NCI-H1694 (cell line): ENCODE results near the gene SNRPA1.
"Not testable (repeated sequence)": the region's sequence is repeated elsewhere in the genome, so short reads cannot be mapped to it uniquely, and the experiment has no call there.

Source experiments
- DNase-seq: peaks from one replicate; lab custom pipeline; 2025; lab: John Stamatoyannopoulos, UW

SNRPA1 gene

DNA sequence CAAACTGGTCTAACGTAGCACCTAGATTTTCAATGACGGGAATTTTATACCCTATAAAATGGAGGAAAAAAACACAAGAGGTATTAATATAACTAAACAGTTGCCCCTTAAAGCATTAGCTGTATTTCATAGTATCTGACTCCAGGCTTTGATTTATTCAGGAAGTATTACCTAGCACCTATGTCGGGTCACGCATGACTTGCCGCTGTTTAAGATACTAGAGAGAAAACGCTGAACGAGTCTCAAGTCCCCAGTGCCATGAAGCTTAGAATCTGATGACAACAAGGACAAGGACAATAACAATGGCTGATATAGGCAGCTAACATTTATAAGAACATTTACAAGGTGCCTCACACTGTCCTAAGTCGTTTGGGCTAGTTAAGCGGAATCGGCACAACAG, 1.9 kb downstream of the SNRPA1 start:
- no peak for DNase-seq

DNA sequence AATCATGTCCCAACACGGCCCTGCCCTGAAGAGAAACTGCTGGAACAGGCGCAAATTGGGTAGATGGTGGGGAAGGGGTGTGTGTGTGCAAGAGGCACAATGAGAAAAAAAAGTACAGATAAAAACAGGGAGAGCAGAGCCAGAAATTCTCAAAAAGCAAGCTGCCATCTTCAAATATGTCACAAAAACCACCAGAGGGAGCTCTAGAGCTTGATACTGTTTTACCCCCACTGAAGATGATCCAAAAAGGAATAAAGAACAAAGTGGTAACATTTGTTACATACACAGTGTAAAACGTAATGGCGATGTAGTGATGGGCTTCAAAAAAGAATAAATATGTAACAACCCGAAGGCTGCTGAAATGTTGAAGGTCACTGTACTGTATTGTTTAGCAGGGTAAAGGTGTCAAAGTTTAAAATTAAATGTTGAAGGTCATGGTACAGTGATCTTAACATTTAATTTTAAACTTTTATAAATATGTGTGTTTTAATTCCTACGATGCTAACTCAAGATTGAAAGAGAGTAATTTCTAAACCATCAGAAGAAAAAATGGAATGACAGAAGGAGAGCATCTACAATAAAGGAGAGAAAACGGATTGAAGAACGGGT, 6.0 kb downstream of the SNRPA1 start:
- DNase-seq, result peak; percentile 26

- not testable (repeated sequence) for DNase-seq
Observed at GRCh38 chr15:101287342-101287741, 7.7 kb downstream of the SNRPA1 start.

DNA sequence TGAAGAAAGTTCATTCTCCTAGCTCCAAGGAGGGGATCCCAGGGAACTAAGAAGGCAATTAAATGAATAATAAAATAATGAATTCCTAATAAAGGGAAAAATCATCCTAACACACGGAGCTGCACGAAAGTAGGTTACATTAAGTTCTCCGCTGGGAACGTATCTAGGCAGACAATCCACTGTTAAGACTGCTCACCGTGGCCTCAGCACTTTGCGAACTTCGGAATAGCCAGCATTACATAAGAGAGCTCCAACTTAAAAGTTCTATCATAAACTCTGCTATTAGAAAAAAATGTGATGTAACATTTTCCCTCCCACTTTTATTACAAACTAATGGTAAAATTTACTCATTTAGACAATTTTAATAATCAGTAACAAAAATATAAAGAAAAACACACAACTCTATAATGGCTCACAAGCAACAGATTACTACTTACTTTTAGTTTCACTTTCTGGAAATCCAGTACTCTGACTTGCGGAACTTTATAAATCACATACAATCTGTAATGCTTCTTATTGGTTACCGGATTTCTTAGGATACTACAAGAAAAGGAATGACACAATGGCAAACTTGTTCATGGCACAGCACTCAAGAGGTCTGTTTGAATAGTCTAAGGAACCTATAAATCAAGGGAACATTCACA, 8.5 kb downstream of the SNRPA1 start:
- no peak for DNase-seq

DNA sequence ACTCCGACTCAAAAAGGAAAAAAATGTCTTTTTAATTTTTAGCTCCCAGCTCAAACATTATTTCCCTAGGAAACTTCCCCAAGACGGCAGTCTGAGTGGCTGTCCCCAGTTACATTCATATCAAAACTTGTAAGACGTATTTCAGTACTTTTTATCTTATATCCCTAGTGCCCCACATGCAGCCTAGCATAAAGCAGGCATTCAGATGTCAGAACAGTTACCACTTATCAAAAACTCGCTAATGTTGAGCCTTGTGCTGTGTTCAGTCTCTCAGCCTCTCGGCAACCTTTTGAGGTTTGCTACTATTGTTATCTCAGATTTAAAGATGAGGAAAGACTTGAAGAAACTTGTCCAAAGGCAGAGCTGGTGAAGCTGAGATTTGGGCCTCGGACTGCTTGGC, 11.1 kb downstream of the SNRPA1 start:
- no peak for DNase-seq

- DNase-seq, result no peak
Observed at GRCh38 chr15:101280007-101280406, 15.0 kb downstream of the SNRPA1 start.

DNA sequence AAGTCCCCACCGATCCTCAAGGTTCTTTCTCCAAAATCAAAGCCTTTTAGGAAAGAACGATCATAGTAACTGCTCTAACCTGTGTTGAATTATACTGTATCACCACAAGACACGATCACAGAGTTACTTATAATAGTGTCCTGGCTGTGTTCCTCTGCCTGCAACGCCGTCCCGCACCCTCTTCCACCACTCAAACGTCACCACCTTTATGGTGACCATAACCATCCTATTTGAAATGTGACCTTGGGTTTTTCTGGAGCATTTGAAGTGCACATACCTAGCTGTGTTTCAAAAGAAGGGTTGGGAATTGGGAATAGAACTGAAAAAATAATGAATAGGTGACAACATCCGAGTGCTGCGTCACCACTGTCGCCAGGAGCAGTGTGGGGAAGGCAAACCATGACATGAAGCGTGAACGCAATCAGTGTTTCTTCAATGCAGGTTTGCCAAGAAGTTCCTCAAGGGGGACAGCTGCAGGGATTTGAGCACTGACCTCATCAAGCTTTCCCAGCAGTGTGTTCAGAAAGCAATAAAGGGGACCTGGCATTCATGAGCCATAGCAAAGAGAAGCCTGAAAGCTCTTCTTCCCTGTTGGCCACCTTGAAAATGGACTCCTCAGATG, 17.0 kb downstream of the SNRPA1 start:
- DNase-seq, result no peak

- DNase-seq, result peak; percentile 50
Observed at GRCh38 chr15:101277038-101277822, 17.8 kb downstream of the SNRPA1 start, which contains the start of gene SELENOS. SELENOS (minus strand) TSS chr15:101277485; CDS start chr15:101277417, 68 bp downstream.

- no peak for DNase-seq
Observed at GRCh38 chr15:101276501-101277037, 18.5 kb downstream of the SNRPA1 start.

- DNase-seq, result no peak
Observed at GRCh38 chr15:101275018-101275417, 20.0 kb downstream of the SNRPA1 start.

DNA sequence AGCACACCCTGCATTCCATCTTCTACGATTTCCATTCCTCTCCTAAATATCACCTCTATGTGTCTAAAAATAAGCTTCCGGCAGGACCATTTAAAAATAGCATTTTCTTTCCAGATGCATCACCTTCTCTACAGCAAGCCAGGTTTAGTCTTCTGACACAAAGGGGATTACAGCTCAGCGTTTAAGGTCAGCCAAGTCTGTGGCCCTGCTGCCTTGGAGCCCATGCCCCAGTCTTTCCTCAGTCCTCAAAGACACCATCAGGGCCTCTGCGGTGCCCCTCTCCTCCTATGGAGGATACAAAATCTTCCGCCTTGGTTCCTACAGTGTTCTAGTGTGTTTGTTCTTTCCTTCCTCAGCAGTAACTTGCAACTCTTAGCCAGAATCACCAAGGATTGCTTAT, 21.5 kb downstream of the SNRPA1 start:
- no peak for DNase-seq

GRCh38 chr15:101272584-101272983, 22.5 kb downstream of the SNRPA1 start:
- DNase-seq, result no peak

DNA sequence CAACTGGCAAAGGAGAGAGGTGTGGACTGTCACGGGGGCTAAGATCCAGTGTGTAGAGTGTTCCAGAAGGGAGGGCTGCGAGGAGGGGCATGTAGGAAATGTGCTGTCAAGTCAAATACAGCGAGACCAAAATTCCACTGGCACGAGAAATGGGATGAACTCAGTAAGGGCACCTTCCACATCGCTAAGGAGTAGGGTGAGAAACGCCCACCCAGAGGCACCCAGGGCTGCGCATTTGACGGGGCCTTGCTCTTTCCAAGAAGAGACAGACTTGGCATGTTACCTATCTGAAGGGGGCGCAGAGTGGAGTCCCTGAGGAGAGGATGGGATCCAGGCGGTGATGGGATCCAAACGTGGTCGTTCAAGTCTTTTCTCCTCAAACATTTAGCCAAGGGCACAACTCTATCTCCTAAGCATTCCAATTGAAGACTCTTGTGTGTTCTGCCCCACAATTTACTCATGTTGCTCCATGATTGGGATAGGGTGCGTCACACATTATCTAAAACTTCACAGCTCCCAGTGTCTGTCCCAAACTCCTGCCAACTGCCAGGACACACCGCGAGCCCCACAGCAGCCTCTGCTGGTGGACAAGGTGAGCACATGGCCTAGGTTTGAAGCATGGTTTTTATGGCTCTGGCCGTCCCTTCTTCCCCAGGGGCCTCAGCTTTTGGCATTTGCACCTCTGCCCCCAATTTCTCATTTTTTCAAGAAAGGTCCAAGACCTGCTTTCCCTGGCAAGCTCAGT, 25.4 kb downstream of the SNRPA1 start:
- DNase-seq, result no peak

DNA sequence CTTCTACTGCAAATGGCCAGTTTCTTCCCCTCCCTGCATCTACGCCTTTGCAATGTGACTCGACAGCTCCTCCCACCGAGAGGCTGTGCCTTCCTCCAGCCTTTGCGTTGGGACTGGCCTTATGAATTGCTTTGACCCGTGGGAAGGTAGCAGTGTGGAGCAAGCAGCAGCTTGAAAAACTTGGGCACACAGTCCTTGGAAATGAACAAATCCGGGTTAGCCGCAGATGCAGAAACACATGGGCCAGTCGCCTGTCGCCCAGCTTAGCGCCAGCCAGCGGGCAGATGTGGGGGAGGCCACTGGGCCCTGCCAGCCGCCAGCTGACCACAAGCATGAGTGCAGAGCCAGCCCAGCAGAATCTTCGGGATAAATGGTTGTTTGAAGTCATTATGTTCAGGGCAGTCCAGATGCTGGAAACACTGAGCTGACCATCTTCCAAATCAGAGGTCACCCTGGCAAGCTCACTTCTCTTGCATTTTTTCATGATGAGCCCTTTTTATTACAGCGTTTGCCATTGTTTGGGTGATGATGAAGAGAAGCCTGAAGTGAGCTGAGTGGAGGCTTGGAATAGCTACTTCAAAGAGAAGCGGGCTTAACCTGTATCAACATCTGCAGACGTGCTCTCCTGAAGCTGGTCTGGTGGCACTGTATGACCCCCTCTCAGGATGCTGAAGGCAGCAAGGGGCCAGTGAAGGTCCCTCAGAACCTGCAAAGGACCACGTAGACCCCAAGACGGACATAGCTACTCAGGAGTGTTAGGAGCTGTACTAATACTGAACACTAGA, 27.5 kb downstream of the SNRPA1 start:
- no peak for DNase-seq

GRCh38 chr15:101266787-101267186, 28.3 kb downstream of the SNRPA1 start:
- no peak for DNase-seq

DNA sequence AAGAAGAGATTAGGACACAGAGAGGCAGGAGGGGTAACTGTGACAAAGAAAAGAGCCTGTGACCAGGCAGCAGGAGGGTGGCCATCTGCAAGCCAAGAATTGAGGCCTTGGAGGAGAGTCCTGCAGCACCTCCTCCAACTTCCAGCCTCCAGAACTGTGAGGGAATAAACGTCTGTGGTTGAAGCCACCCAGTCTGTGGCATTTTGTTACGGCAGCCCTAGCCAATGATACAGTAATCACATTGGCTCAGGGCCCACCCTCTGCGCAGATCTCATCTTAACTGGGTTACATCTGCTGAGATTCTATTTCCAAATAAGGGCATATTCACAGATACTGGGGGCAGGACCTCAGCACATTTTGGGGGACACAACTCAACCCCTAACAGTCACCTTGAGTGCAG, 29.0 kb downstream of the SNRPA1 start:
- DNase-seq, result no peak

DNA sequence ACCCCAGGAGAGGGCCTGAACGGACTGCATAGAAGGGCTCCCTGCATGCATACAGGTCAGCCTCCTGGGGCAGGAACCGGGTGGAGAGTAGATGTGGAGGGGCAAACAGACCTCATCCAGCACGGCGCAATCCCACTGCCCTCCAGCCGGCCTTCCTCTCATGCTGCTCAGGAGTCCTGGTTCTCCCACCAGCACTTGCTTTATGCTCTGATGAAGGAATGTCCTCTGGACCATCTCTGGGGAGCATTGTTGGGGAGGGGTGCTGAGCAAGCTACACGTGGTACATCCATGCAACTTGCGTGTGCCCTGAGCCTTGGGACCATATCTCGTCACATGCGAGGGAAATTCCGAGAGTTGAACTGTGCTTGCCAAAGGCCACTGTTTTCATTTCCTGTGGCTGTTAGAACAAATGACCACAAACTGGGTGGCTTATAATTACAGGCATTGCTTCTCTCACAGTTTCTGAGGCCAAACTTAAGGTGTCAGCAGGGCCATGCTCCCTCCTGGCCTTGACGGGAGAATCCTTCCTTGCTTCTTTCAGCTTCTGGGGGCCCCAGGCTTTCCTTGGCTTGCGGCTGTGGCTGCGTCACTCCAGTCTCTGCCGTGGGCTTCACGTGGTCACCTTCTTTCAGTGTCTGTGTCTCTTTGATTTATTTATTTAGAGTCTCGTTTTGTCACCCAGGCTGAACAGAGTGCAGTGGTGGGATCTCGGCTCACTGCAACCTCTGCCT, 30.0 kb downstream of the SNRPA1 start:
- no peak for DNase-seq

DNA sequence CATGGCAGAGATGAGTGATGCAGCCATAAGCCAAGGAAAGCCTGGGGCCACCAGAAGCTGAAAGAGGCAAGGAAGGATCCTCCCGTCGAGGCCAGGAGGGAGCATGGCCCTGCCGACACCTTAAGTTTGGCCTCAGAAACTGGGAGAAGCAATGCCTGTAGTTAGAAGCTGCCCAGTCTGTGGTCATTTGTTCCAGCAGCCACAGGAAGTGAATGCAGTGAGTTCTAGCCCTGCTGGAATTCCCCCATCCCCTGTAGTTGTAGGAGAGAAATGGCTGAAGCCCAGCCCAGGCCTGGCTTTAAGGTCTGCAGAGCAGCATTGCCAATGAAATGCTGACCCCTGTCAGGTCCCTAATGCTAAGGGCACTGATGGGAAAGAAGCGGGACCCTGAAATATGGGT, 31.0 kb downstream of the SNRPA1 start:
- DNase-seq, result no peak

GRCh38 chr15:101262551-101262950, 32.5 kb downstream of the SNRPA1 start:
- DNase-seq, result no peak
